SK-N-SH treated with all-trans-retinoic acid at 6 μM for 48 hours (cell line): Measurements from ENCODE around the gene SPECC1L.

Source experiments
- CREB5 ChIP-seq: fragments of 250-450 bp; sonication (Bioruptor Pico); IDR thresholded peaks from 2 replicates; pipeline ENCODE4 v1.5.1; 2020; ENCODE audit warnings: low read depth, mild to moderate bottlenecking, moderate library complexity
- PATZ1 ChIP-seq: fragments of 250-450 bp; sonication (Bioruptor Pico); IDR thresholded peaks from 2 replicates; pipeline ENCODE4 v1.8.0; 2020; ENCODE audit warnings: mild to moderate bottlenecking, moderate library complexity, borderline replicate concordance
- PPARA ChIP-seq: fragments of 250-450 bp; sonication (Bioruptor Pico); IDR thresholded peaks from 2 replicates; pipeline ENCODE4 v1.5.0; 2020; ENCODE audit warnings: mild to moderate bottlenecking, borderline replicate concordance
- ZNF565 ChIP-seq: fragments of 450-650 bp; formaldehyde crosslinking; conservative IDR thresholded peaks from 2 replicates; pipeline ENCODE4 v1.5.0; 2020; ENCODE audit warnings: low read depth, mild to moderate bottlenecking, moderate library complexity
- ZNF8 ChIP-seq: fragments of 450-650 bp; formaldehyde crosslinking; IDR thresholded peaks from 2 replicates; pipeline ENCODE4 v1.5.0; 2020; ENCODE audit warnings: mild to moderate bottlenecking, moderate library complexity

- TF ChIP-seq PPARA (no peak), CREB5 (no peak), ZNF565 (no peak), PATZ1 (CRISPR knock-in tag) (no peak), ZNF8 (no peak)
Observed at GRCh38 chr22:24426851-24427499, 156.3 kb downstream of the SPECC1L start.
